WTC11 (cell line): Measurements from ENCODE around the gene ZFAND6. TPM values are rescaled to one million over a fixed set of nuclear protein-coding genes. Genes with fewer than 3 reads are reported as not detected.

Source experiments
- ATAC-seq: fragments of 200-7000 bp; cut with Tn5 transposase; 2 replicates; pipeline ENCODE4 v1.10.0; 2021; ENCODE audit warnings: mild to moderate bottlenecking, moderate library complexity
- CTCF ChIA-PET: fragments of 300-600 bp; sonication (Branson Sonifier 250); formaldehyde crosslinking; loops from one replicate; lab custom pipeline; 2021; ENCODE audit warnings: antibody characterized with exemption; lab: Charles Lee
- POLR2A ChIA-PET: fragments of 350-600 bp; sonication (Branson Sonifier 250); formaldehyde crosslinking; loops from one replicate; lab custom pipeline; 2021; ENCODE audit warnings: antibody characterized with exemption; lab: Charles Lee
- DNase-seq: peaks from one replicate; pipeline ENCODE4 v3.0.0; 2021; ENCODE audit warnings: low spot score
- H3K27ac Mint-ChIP-seq: 2 replicates; pipeline ENCODE4 v1.8.0; 2021; ENCODE audit warnings: mixed read lengths
- H3K27me3 Mint-ChIP-seq: 2 replicates; pipeline ENCODE4 v1.8.0; 2021; ENCODE audit warnings: low read depth, mild to moderate bottlenecking, moderate library complexity, mixed read lengths
- H3K36me3 Mint-ChIP-seq: 2 replicates; pipeline ENCODE4 v1.8.0; 2021; ENCODE audit warnings: mixed read lengths
- H3K4me1 Mint-ChIP-seq: 2 replicates; pipeline ENCODE4 v1.8.0; 2022; ENCODE audit warnings: mixed read lengths
- H3K4me3 Mint-ChIP-seq: 2 replicates; pipeline ENCODE4 v1.8.0; 2021; ENCODE audit warnings: mild to moderate bottlenecking, moderate library complexity, mixed read lengths
- H3K9me3 Mint-ChIP-seq: 2 replicates; pipeline ENCODE4 v1.8.0; 2021; ENCODE audit warnings: mixed read lengths
- ATF1 ChIP-seq: sonication (generic); formaldehyde crosslinking; IDR thresholded peaks from 2 replicates; pipeline ENCODE4 v1.8.1; 2023; ENCODE audit warnings: mild to moderate bottlenecking, moderate library complexity, missing genetic modification reagents
- ELF4 ChIP-seq: sonication (generic); formaldehyde crosslinking; IDR thresholded peaks from 2 replicates; pipeline ENCODE4 v1.8.1; 2022; ENCODE audit warnings: low read depth, mild to moderate bottlenecking, moderate library complexity, missing genetic modification reagents
- EMX1 ChIP-seq: fragments of 250-450 bp; sonication (Bioruptor Pico); IDR thresholded peaks from 2 replicates; pipeline ENCODE4 v1.8.0; 2021; ENCODE audit warnings: mild to moderate bottlenecking
- GRHL2 ChIP-seq: fragments of 250-450 bp; sonication (Bioruptor Pico); IDR thresholded peaks from 2 replicates; pipeline ENCODE4 v1.8.0; 2022; ENCODE audit warnings: mild to moderate bottlenecking, moderate library complexity; ENCODE audit not compliant: insufficient replicate concordance, severe bottlenecking
- IRF2 ChIP-seq: sonication (generic); formaldehyde crosslinking; IDR thresholded peaks from 2 replicates; pipeline ENCODE4 v1.8.0; 2022; ENCODE audit warnings: low read depth, missing genetic modification reagents, borderline replicate concordance
- JAZF1 ChIP-seq: fragments of 250-450 bp; sonication (Bioruptor Pico); IDR thresholded peaks from 2 replicates; pipeline ENCODE4 v1.9.0; 2021; ENCODE audit warnings: moderate library complexity, mild to moderate bottlenecking, inconsistent platforms
- KAT7 ChIP-seq: sonication (generic); formaldehyde crosslinking; IDR thresholded peaks from 2 replicates; pipeline ENCODE4 v1.8.1; 2023; ENCODE audit warnings: missing genetic modification reagents, mild to moderate bottlenecking, borderline replicate concordance
- MXD4 ChIP-seq: fragments of 250-450 bp; sonication (Bioruptor Pico); IDR thresholded peaks from 2 replicates; pipeline ENCODE4 v1.8.0; 2021; ENCODE audit warnings: mild to moderate bottlenecking, moderate library complexity, borderline replicate concordance
- NR1H2 ChIP-seq: sonication (generic); formaldehyde crosslinking; IDR thresholded peaks from 2 replicates; pipeline ENCODE4 v1.9.0; 2021; ENCODE audit warnings: mild to moderate bottlenecking, moderate library complexity, missing genetic modification reagents
- NR2C2 ChIP-seq: sonication (generic); formaldehyde crosslinking; IDR thresholded peaks from 2 replicates; pipeline ENCODE4 v1.8.0; 2022; ENCODE audit warnings: mild to moderate bottlenecking, missing genetic modification reagents
- PRRX2 ChIP-seq: fragments of 250-450 bp; sonication (Bioruptor Pico); IDR thresholded peaks from 2 replicates; pipeline ENCODE4 v1.8.0; 2021; ENCODE audit warnings: mild to moderate bottlenecking
- SMAD3 ChIP-seq: sonication (generic); formaldehyde crosslinking; IDR thresholded peaks from 2 replicates; pipeline ENCODE4 v1.8.0; 2022; ENCODE audit warnings: missing genetic modification reagents, mild to moderate bottlenecking, borderline replicate concordance
- SMAD4 ChIP-seq: sonication (generic); formaldehyde crosslinking; IDR thresholded peaks from 2 replicates; pipeline ENCODE4 v1.8.0; 2022; ENCODE audit warnings: mild to moderate bottlenecking, missing genetic modification reagents
- SOX15 ChIP-seq: fragments of 250-450 bp; sonication (Bioruptor Pico); IDR thresholded peaks from 2 replicates; pipeline ENCODE4 v1.9.0; 2021; ENCODE audit warnings: mild to moderate bottlenecking
- ZNF232 ChIP-seq: sonication (generic); formaldehyde crosslinking; IDR thresholded peaks from 2 replicates; pipeline ENCODE4 v1.8.0; 2022; ENCODE audit warnings: mild to moderate bottlenecking, missing genetic modification reagents
- ZNF317 ChIP-seq: sonication (generic); formaldehyde crosslinking; IDR thresholded peaks from 2 replicates; pipeline ENCODE4 v1.8.1; 2023; ENCODE audit warnings: low read depth, mild to moderate bottlenecking, moderate library complexity, missing genetic modification reagents, borderline replicate concordance
- ZNF396 ChIP-seq: fragments of 250-450 bp; sonication (Bioruptor Pico); IDR thresholded peaks from 2 replicates; pipeline ENCODE4 v1.8.0; 2021; ENCODE audit warnings: mild to moderate bottlenecking, moderate library complexity, borderline replicate concordance
- total RNA-seq: library from RNA; stranded (reverse); gene quantifications from 3 replicates; pipeline ENCODE4 v1.2.3, GENCODE V29; 2021
- TF ChIP-seq, protein P1 (sequence below): fragments of 250-450 bp; sonication (Bioruptor Pico); IDR thresholded peaks from 2 replicates; pipeline ENCODE4 v1.9.0; 2021; ENCODE audit warnings: mild to moderate bottlenecking
- TF ChIP-seq, protein P2 (sequence below): sonication (generic); formaldehyde crosslinking; IDR thresholded peaks from 2 replicates; pipeline ENCODE4 v1.8.1; 2022; ENCODE audit warnings: mild to moderate bottlenecking, moderate library complexity, missing genetic modification reagents
- TF ChIP-seq, protein P3 (sequence below): sonication (generic); formaldehyde crosslinking; IDR thresholded peaks from 2 replicates; pipeline ENCODE4 v1.8.1; 2023; ENCODE audit warnings: mild to moderate bottlenecking, missing genetic modification reagents, moderate library complexity
- TF ChIP-seq, protein P4 (sequence below): sonication (generic); formaldehyde crosslinking; IDR thresholded peaks from 2 replicates; pipeline ENCODE4 v1.8.1; 2022; ENCODE audit warnings: missing genetic modification reagents, borderline replicate concordance
- TF ChIP-seq, protein P5 (sequence below): fragments of 250-450 bp; sonication (Bioruptor Pico); IDR thresholded peaks from 2 replicates; pipeline ENCODE4 v2.1.2; 2022; ENCODE audit warnings: mild to moderate bottlenecking, moderate library complexity

The ZFAND6 gene
- total RNA-seq, 1 experiment from 2014 or later: 114 TPM

DNA sequence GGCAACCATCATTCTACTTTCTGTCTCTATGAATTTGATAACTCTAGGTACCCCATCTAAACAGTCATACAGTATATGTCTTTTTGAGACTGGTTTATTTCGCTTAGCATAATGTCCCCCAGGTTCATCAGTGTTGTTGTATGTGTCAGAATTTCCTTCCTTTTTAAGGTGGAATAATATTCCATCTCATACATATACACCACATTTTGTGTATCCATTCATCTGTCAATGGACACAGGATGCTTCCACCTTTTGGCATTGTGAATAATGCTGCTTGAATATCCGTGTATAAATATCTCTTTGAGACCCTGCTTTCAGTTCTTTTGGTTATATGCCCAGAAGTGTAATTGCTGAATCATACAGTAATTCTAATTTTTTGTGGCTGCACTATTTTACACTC lies 10.4 kb upstream of the ZFAND6 start:
- ChIA-PET CTCF (no interaction called here), POLR2A (no interaction called here)
- H3K4me3 Mint-ChIP-seq: no peak overlapping the region
- no peak for DNase-seq
- H3K4me1 Mint-ChIP-seq: no peaks in the 10 kb centered on the region
- TF ChIP-seq NR2C2 (CRISPR knock-in tag): no peak
- no peak for TF ChIP-seq EMX1 (CRISPR knock-in tag)
- TF ChIP-seq, protein P1, sequence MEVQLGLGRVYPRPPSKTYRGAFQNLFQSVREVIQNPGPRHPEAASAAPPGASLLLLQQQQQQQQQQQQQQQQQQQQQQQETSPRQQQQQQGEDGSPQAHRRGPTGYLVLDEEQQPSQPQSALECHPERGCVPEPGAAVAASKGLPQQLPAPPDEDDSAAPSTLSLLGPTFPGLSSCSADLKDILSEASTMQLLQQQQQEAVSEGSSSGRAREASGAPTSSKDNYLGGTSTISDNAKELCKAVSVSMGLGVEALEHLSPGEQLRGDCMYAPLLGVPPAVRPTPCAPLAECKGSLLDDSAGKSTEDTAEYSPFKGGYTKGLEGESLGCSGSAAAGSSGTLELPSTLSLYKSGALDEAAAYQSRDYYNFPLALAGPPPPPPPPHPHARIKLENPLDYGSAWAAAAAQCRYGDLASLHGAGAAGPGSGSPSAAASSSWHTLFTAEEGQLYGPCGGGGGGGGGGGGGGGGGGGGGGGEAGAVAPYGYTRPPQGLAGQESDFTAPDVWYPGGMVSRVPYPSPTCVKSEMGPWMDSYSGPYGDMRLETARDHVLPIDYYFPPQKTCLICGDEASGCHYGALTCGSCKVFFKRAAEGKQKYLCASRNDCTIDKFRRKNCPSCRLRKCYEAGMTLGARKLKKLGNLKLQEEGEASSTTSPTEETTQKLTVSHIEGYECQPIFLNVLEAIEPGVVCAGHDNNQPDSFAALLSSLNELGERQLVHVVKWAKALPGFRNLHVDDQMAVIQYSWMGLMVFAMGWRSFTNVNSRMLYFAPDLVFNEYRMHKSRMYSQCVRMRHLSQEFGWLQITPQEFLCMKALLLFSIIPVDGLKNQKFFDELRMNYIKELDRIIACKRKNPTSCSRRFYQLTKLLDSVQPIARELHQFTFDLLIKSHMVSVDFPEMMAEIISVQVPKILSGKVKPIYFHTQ (CRISPR knock-in tag): no peak
- no peak for TF ChIP-seq ZNF317
- TF ChIP-seq, protein P2, sequence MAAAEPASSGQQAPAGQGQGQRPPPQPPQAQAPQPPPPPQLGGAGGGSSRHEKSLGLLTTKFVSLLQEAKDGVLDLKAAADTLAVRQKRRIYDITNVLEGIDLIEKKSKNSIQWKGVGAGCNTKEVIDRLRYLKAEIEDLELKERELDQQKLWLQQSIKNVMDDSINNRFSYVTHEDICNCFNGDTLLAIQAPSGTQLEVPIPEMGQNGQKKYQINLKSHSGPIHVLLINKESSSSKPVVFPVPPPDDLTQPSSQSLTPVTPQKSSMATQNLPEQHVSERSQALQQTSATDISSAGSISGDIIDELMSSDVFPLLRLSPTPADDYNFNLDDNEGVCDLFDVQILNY (CRISPR knock-in tag): no peak
- TF ChIP-seq SMAD4 (CRISPR knock-in tag): no peak
- no peak for TF ChIP-seq GRHL2 (CRISPR knock-in tag)
- no peak for TF ChIP-seq ATF1
- TF ChIP-seq IRF2 (CRISPR knock-in tag): no peak
- no peak for TF ChIP-seq PRRX2 (CRISPR knock-in tag)
- TF ChIP-seq SMAD3 (CRISPR knock-in tag): no peak
- no peak for TF ChIP-seq SOX15 (CRISPR knock-in tag)
- TF ChIP-seq, protein P3, sequence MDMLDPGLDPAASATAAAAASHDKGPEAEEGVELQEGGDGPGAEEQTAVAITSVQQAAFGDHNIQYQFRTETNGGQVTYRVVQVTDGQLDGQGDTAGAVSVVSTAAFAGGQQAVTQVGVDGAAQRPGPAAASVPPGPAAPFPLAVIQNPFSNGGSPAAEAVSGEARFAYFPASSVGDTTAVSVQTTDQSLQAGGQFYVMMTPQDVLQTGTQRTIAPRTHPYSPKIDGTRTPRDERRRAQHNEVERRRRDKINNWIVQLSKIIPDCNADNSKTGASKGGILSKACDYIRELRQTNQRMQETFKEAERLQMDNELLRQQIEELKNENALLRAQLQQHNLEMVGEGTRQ: no peak
- no peak for TF ChIP-seq ZNF396 (CRISPR knock-in tag)
- TF ChIP-seq KAT7: no peak
- TF ChIP-seq NR1H2 (CRISPR knock-in tag): no peak
- TF ChIP-seq MXD4 (CRISPR knock-in tag): no peak
- TF ChIP-seq ELF4 (CRISPR knock-in tag): no peak
- TF ChIP-seq, protein P4, sequence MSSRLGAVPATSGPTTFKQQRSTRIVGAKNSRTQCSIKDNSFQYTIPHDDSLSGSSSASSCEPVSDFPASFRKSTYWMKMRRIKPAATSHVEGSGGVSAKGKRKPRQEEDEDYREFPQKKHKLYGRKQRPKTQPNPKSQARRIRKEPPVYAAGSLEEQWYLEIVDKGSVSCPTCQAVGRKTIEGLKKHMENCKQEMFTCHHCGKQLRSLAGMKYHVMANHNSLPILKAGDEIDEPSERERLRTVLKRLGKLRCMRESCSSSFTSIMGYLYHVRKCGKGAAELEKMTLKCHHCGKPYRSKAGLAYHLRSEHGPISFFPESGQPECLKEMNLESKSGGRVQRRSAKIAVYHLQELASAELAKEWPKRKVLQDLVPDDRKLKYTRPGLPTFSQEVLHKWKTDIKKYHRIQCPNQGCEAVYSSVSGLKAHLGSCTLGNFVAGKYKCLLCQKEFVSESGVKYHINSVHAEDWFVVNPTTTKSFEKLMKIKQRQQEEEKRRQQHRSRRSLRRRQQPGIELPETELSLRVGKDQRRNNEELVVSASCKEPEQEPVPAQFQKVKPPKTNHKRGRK: no peak
- ATAC-seq: no peak
- no peak overlapping the region for H3K27ac Mint-ChIP-seq
- no peaks in the 10 kb centered on the region for H3K36me3 Mint-ChIP-seq
- no peaks in the 10 kb centered on the region for H3K9me3 Mint-ChIP-seq
- H3K27me3 Mint-ChIP-seq: no peaks in the 10 kb centered on the region

DNA sequence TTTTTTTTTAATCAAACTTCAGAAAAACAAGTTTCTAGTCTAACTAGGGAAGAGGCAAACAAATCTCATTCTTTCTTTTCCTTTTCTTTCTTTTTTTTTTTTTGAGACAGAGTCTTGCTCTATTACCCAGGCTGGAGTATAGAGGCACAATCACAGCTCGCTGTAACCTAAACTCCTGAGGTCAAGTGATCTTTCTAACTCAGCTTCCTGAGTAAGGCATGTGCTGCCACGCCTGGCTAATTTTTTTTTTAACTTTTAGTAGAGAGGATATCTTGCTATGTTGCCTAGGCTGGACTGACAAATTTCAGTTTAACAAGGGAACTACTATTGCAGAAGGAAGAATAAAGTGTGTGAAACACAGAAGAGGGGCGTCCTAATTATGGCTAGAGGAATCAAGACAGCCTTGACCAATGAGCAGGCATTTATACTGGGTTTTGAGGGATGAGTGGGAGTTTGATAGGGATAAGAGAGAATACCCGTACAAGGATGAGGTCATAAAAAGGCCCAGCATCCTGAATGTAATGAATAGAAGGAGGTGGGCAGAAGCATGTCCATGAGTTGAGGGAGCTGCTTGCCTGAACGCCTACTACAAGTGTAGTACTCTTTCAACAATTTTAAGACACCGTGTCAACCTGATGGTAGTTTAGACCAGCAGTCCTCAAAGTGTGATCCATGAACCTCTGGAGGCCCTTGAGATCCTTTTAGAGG lies 6.7 kb upstream of the ZFAND6 start:
- Mint-ChIP-seq H3K27ac (no peak overlapping the region), H3K4me1 (peaks cover 7% of the 10 kb centered on the region), H3K27me3 (no peaks in the 10 kb centered on the region)
- POLR2A ChIA-PET: no interaction called here
- no peak for ATAC-seq
- CTCF ChIA-PET: no interaction called here
- TF ChIP-seq, protein P5, sequence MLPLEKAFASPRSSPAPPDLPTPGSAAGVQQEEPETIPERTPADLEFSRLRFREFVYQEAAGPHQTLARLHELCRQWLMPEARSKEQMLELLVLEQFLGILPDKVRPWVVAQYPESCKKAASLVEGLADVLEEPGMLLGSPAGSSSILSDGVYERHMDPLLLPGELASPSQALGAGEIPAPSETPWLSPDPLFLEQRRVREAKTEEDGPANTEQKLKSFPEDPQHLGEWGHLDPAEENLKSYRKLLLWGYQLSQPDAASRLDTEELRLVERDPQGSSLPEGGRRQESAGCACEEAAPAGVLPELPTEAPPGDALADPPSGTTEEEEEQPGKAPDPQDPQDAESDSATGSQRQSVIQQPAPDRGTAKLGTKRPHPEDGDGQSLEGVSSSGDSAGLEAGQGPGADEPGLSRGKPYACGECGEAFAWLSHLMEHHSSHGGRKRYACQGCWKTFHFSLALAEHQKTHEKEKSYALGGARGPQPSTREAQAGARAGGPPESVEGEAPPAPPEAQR (CRISPR knock-in tag): no peak
- TF ChIP-seq ZNF232 (CRISPR knock-in tag) (no peak), JAZF1 (CRISPR knock-in tag) (no peak)
- TF ChIP-seq, all 79 proteins: peak for 0
- Mint-ChIP-seq H3K9me3 (no peaks in the 10 kb centered on the region), H3K4me3 (no peak overlapping the region), H3K36me3 (no peaks in the 10 kb centered on the region)
- DNase-seq: no peak
